B cell (primary cell): ENCODE results near the gene MROH8. TPM values are rescaled to one million over a fixed set of nuclear protein-coding genes. Genes with fewer than 3 reads are reported as not detected.

Experiments
- ATAC-seq: fragments of 200-7000 bp; cut with Tn5 transposase; one replicate; pipeline ENCODE4 v1.10.0; 2021; ENCODE audit warnings: low read depth, mild to moderate bottlenecking, moderate number of reproducible peaks, moderate library complexity
- CTCF ChIA-PET: fragments of 350-600 bp; sonication (Branson Sonifier 250); formaldehyde crosslinking; loops from one replicate; lab custom pipeline; 2021; ENCODE audit warnings: antibody characterized with exemption, inconsistent platforms; lab: Charles Lee
- POLR2A ChIA-PET: fragments of 350-600 bp; sonication (Branson Sonifier 250); formaldehyde crosslinking; loops from one replicate; lab custom pipeline; 2021; ENCODE audit warnings: antibody characterized with exemption; lab: Charles Lee
- DNase-seq: peaks from one replicate; pipeline ENCODE4 v3.0.0; 2013
- H2AFZ ChIP-seq: 2 replicates; pipeline ENCODE4 v1.6.1; 2012; ENCODE audit warnings: mild to moderate bottlenecking, low read depth, low read length; ENCODE audit not compliant: insufficient read depth, poor library complexity, severe bottlenecking
- H3K27ac ChIP-seq, 2 donors: 1 replicate in 1 of 2; 2 replicates in 1 of 2; pipeline ENCODE4 v1.5.1; 2012 to 2013; ENCODE audit warnings: low read length in 2 of 2, mild to moderate bottlenecking in 2 of 2, moderate library complexity in 1 of 2
- H3K27me3 ChIP-seq, 4 experiments: fragments of 200-600 bp in 1 of 4; sonication (generic) in 1 of 4; replicated peaks in 1 of 4; 1 replicate in 2 of 4; 2 replicates in 2 of 4; pipeline versions ENCODE4 v1.6.1 to v1.7.0; 2013 to 2016; ENCODE audit warnings: low read length in 3 of 4, mild to moderate bottlenecking in 2 of 4, mixed read lengths in 1 of 4, moderate library complexity in 1 of 4; ENCODE audit not compliant: insufficient read depth in 4 of 4, control insufficient read depth in 3 of 4; ENCODE audit errors: control extremely low read depth in 1 of 4
- H3K36me3 ChIP-seq, 2 experiments: replicated peaks in 1 of 2; 1 replicate in 1 of 2; 2 replicates in 1 of 2; pipeline versions ENCODE4 v1.6.1 to v1.7.1; 2013; ENCODE audit warnings: low read length in 1 of 2; ENCODE audit not compliant: insufficient read depth in 2 of 2, control insufficient read depth in 1 of 2; ENCODE audit errors: control extremely low read depth in 1 of 2, extremely low read depth in 1 of 2
- H3K4me1 ChIP-seq, 2 donors: fragments of 200-600 bp in 1 of 2; sonication (generic) in 1 of 2; 1 replicate in 1 of 2; 2 replicates in 1 of 2; pipeline versions ENCODE4 v1.5.1 to v1.6.1; 2013 to 2017; ENCODE audit warnings: low read length in 2 of 2; ENCODE audit not compliant: control insufficient read depth in 2 of 2, insufficient read depth in 2 of 2
- H3K4me2 ChIP-seq: replicated peaks from 2 replicates; pipeline ENCODE3; 2012; ENCODE audit warnings: mild to moderate bottlenecking, low read depth, low read length; ENCODE audit not compliant: poor library complexity, severe bottlenecking
- H3K4me3 ChIP-seq, 5 experiments: fragments of 200-600 bp in 1 of 5; sonication (generic) in 1 of 5; 1 replicate in 3 of 5; 2 replicates in 2 of 5; pipeline versions ENCODE4 v1.5.1 to v1.7.0; 2011 to 2016; ENCODE audit warnings: low read length in 4 of 5, mild to moderate bottlenecking in 4 of 5, low read depth in 2 of 5, control low read depth in 1 of 5, moderate library complexity in 1 of 5; ENCODE audit not compliant: insufficient read depth in 1 of 5; ENCODE audit errors: control extremely low read depth in 1 of 5, extremely low read depth in 1 of 5
- H3K79me2 ChIP-seq: fragments of 200-600 bp; sonication (generic); one replicate; pipeline ENCODE4 v1.6.0; 2016; ENCODE audit warnings: low read length; ENCODE audit not compliant: control insufficient read depth, insufficient read depth
- H3K9ac ChIP-seq: fragments of 200-600 bp; sonication (generic); 2 replicates; pipeline ENCODE4 v1.6.1; 2017; ENCODE audit warnings: mild to moderate bottlenecking, low read length, moderate library complexity
- H3K9me3 ChIP-seq, 3 donors: one replicate each; pipeline versions ENCODE4 v1.6.1 to v1.7.1; 2013; ENCODE audit warnings: low read length in 2 of 3; ENCODE audit not compliant: control insufficient read depth in 2 of 3, insufficient read depth in 1 of 3; ENCODE audit errors: control extremely low read depth in 1 of 3
- H4K20me1 ChIP-seq: 2 replicates; pipeline ENCODE4 v1.6.0; 2012; ENCODE audit warnings: mild to moderate bottlenecking, low read length; ENCODE audit not compliant: insufficient read depth, control insufficient read depth, poor library complexity, severe bottlenecking
- H3K27ac Mint-ChIP-seq: one replicate; pipeline ENCODE4 v1.8.0; 2021; ENCODE audit warnings: mixed read lengths
- H3K27me3 Mint-ChIP-seq: one replicate; pipeline ENCODE4 v1.8.0; 2021; ENCODE audit warnings: mixed read lengths
- H3K4me1 Mint-ChIP-seq: one replicate; pipeline ENCODE4 v1.8.0; 2021; ENCODE audit warnings: mixed read lengths
- H3K4me3 Mint-ChIP-seq: one replicate; pipeline ENCODE4 v1.8.0; 2021; ENCODE audit warnings: mixed read lengths
- H3K9me3 Mint-ChIP-seq: one replicate; pipeline ENCODE4 v1.8.0; 2022; ENCODE audit warnings: mixed read lengths; ENCODE audit not compliant: insufficient read depth
- CTCF ChIP-seq: fragments of 200-600 bp; IDR thresholded peaks from one replicate; pipeline ENCODE4 v1.8.0; 2022; ENCODE audit warnings: antibody characterized with exemption, mild to moderate bottlenecking
- EZH2 ChIP-seq: IDR thresholded peaks from 2 replicates; pipeline ENCODE4 v1.6.1; 2012; ENCODE audit warnings: borderline replicate concordance, low read depth, mild to moderate bottlenecking, moderate library complexity, low read length; ENCODE audit not compliant: insufficient read depth, poor library complexity, severe bottlenecking
- WGBS: methylation state at CpG from one replicate; pipeline ENCODE4 v1.1.5; 2013; ENCODE audit warnings: missing lambda C conversion rate; ENCODE audit not compliant: insufficient coverage; 5-methylcytosine and 5-hydroxymethylcytosine counted together
- intact Hi-C: fragments of 100-400 bp; cut with micrococcal nuclease; formaldehyde crosslinking; loops from one replicate; pipeline ENCODE4 v1.10.0; 2022
- polyA plus RNA-seq: library from polyadenylated mRNA; depleted of rRNA; stranded (reverse); fragments of >200 nt; gene quantifications from 2 replicates; pipeline ENCODE4 v1.2.3, GENCODE V29; 2012
- total RNA-seq, 2 donors: library from RNA; stranded (reverse); fragments of 120-200 nt in 1 of 2; gene quantifications; 1 replicate in 1 of 2; 2 replicates in 1 of 2; pipeline versions ENCODE4 v1.2.3 to v1.2.4, GENCODE V29; 2013 to 2022

Gene MROH8
- total and polyA plus RNA-seq, 2 donors (not counting 1 experiment from before 2014, with no cell fraction given): 3.8 to 4.6 TPM

DNA sequence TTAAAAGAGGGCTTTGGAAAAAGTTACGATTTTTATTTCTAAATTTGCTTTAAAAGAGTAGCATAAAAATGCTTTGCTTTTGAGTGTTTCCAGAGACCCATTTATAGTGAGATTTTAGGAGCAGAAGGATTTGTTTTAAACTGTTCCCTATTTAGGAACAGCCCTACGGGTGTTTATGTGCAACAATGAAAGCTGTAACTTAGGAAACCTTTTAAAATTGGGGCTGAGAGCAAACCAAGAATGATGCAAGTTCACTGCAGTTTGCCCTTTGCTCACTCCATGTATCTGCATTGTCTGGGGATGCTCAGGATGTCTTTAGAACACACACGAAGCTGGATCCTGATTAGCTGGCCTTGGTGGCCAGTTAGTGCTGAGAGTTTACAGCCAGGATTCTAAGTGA lies 41.4 kb upstream of the MROH8 start:
- WGBS: 86% methylated on average over 1 of the region's 3 CpGs
- H3K4me1 ChIP-seq: peaks cover 5% of the 10 kb centered on the region in 2 donors
- no peaks in the 10 kb centered on the region for H4K20me1 ChIP-seq
- TF ChIP-seq CTCF: no peak
- TF ChIP-seq EZH2: no peak
- DNase-seq: no peak
- H3K9me3 ChIP-seq: no peaks in the 10 kb centered on the region
- H3K4me2 ChIP-seq: no peak overlapping the region
- H2AFZ ChIP-seq: no peak overlapping the region
- intact Hi-C loops: no loop called here
- Mint-ChIP-seq H3K27me3 (no peaks in the 10 kb centered on the region), H3K4me3 (no peak overlapping the region), H3K4me1 (peaks cover 6% of the 10 kb centered on the region), H3K27ac (no peak overlapping the region), H3K9me3 (no peaks in the 10 kb centered on the region)
- POLR2A ChIA-PET: no interaction called here
- CTCF ChIA-PET: interaction anchor here (1.5 kb wide), 1 partner anchor 27 kb away, joined by 3 read pairs; no protein-coding TSS in a partner anchor
- no peak overlapping the region for H3K9ac ChIP-seq
- H3K79me2 ChIP-seq: no peaks in the 10 kb centered on the region
- H3K4me3 ChIP-seq: no peak overlapping the region
- ATAC-seq: no peak
- no peaks in the 10 kb centered on the region for H3K27me3 ChIP-seq
- H3K36me3 ChIP-seq: peaks cover 6 to 65% of the 10 kb centered on the region in 2 experiments
- H3K27ac ChIP-seq: no peak overlapping the region

GRCh38 chr20:37219751-37220668 lies 40.7 kb upstream of the MROH8 start:
- peaks cover 6% of the 10 kb centered on the region for H3K4me1 Mint-ChIP-seq
- no peak overlapping the region for H3K4me3 Mint-ChIP-seq
- H3K4me1 ChIP-seq: peaks cover 5% of the 10 kb centered on the region in 2 donors
- intact Hi-C loops: no loop called here
- POLR2A ChIA-PET: no interaction called here
- H3K27me3 ChIP-seq: no peaks in the 10 kb centered on the region
- DNase-seq (no peak), ATAC-seq (no peak)
- no peaks in the 10 kb centered on the region for H3K79me2 ChIP-seq
- no peak overlapping the region for H3K4me2 ChIP-seq
- H2AFZ ChIP-seq: no peak overlapping the region
- no peaks in the 10 kb centered on the region for H4K20me1 ChIP-seq
- TF ChIP-seq CTCF: no peak
- TF ChIP-seq EZH2: no peak
- no peaks in the 10 kb centered on the region for H3K9me3 Mint-ChIP-seq
- no peak overlapping the region for H3K27ac ChIP-seq
- H3K9me3 ChIP-seq: no peaks in the 10 kb centered on the region
- H3K4me3 ChIP-seq: no peak overlapping the region
- 92% methylated on average over 2 of the region's 10 CpGs for WGBS
- peak overlapping the region; percentile 26 for H3K27ac Mint-ChIP-seq
- no peaks in the 10 kb centered on the region for H3K27me3 Mint-ChIP-seq
- no peak overlapping the region for H3K9ac ChIP-seq
- CTCF ChIA-PET: interaction anchor here (0.7 to 1.5 kb wide), 2 partner anchors 26 to 28 kb away, joined by 3 read pairs; no protein-coding TSS in a partner anchor
- peaks cover 6 to 65% of the 10 kb centered on the region in 2 experiments for H3K36me3 ChIP-seq
